Smooth muscle cell (in vitro differentiated cells): ENCODE results near the gene AKIP1. TPM values are rescaled to one million over a fixed set of nuclear protein-coding genes. Genes with fewer than 3 reads are reported as not detected.
"Not testable (repeated sequence)": the region's sequence is repeated elsewhere in the genome, so short reads cannot be mapped to it uniquely, and the experiment has no call there.

Experiments
- DNase-seq: peaks from one replicate; lab custom pipeline; 2025; ENCODE audit not compliant: unreplicated experiment; lab: John Stamatoyannopoulos, UW
- H2AFZ ChIP-seq: fragments of 200-600 bp; sonication (generic); 2 replicates; pipeline ENCODE4 v1.6.0; 2016; ENCODE audit warnings: antibody characterized with exemption, low read depth, mild to moderate bottlenecking
- H3F3A ChIP-seq: fragments of 200-600 bp; sonication (generic); 2 replicates; pipeline ENCODE4 v1.6.0; 2017; ENCODE audit warnings: antibody characterized with exemption, low read depth
- H3K27ac ChIP-seq: fragments of 200-600 bp; sonication (generic); 2 replicates; pipeline ENCODE4 v1.5.1; 2016; ENCODE audit warnings: low read depth, mild to moderate bottlenecking
- H3K27me3 ChIP-seq: fragments of 200-600 bp; sonication (generic); 2 replicates; pipeline ENCODE4 v1.6.1; 2016; ENCODE audit warnings: low read depth, mild to moderate bottlenecking
- H3K36me3 ChIP-seq: fragments of 200-600 bp; sonication (generic); 2 replicates; pipeline ENCODE4 v1.5.1; 2016; ENCODE audit warnings: low read depth
- H3K4me1 ChIP-seq: fragments of 200-600 bp; sonication (generic); 2 replicates; pipeline ENCODE4 v1.5.1; 2016; ENCODE audit warnings: low read depth
- H3K4me2 ChIP-seq: fragments of 200-600 bp; sonication (generic); 2 replicates; pipeline ENCODE4 v1.6.0; 2016; ENCODE audit warnings: mild to moderate bottlenecking
- H3K4me3 ChIP-seq: fragments of 200-600 bp; sonication (generic); 2 replicates; pipeline ENCODE4 v1.5.1; 2016; ENCODE audit warnings: mild to moderate bottlenecking
- H3K79me2 ChIP-seq: fragments of 200-600 bp; sonication (generic); 2 replicates; pipeline ENCODE4 v1.6.0; 2016; ENCODE audit warnings: low read depth, mild to moderate bottlenecking
- H3K9ac ChIP-seq: fragments of 200-600 bp; sonication (generic); 2 replicates; pipeline ENCODE4 v1.6.0; 2016; ENCODE audit warnings: low read depth
- H3K9me3 ChIP-seq: fragments of 200-600 bp; sonication (generic); replicated peaks from 2 replicates; pipeline ENCODE4 v1.5.1; 2016; ENCODE audit warnings: low read depth
- H4K20me1 ChIP-seq: fragments of 200-600 bp; sonication (generic); 2 replicates; pipeline ENCODE4 v1.6.0; 2016; ENCODE audit warnings: low read depth
- WGBS: methylation state at CpG from one replicate; pipeline ENCODE4 v1.1.7; 2016; ENCODE audit warnings: low lambda C conversion rate; 5-methylcytosine and 5-hydroxymethylcytosine counted together
- polyA plus RNA-seq: library from polyadenylated mRNA; unstranded; fragments of >200 nt; fragmentation: Nextera tagmentation; extraction: Ambion mirVana; gene quantifications from 2 replicates; pipeline ENCODE4 v1.2.1, GENCODE V29; 2016
- total RNA-seq: library from RNA; depleted of rRNA; stranded (reverse); fragments of >200 nt; gene quantifications from 2 replicates; pipeline ENCODE4 v1.2.3, GENCODE V29; 2014
- TF ChIP-seq, protein P1 (sequence below): fragments of 200-600 bp; sonication (generic); IDR thresholded peaks from 2 replicates; pipeline ENCODE4 v1.5.1; 2017; ENCODE audit warnings: borderline replicate concordance, mild to moderate bottlenecking, antibody characterized with exemption; ENCODE audit not compliant: insufficient read depth, poor library complexity, severe bottlenecking

The AKIP1 gene
- total and polyA plus RNA-seq, 2 experiments from 2014 or later = 28.1 to 59.5 TPM

- no peak within 1 kb of the TSS for H2AFZ ChIP-seq
- H3K27me3 ChIP-seq = no peaks in the 10 kb centered on the region
- TF ChIP-seq, protein P1, sequence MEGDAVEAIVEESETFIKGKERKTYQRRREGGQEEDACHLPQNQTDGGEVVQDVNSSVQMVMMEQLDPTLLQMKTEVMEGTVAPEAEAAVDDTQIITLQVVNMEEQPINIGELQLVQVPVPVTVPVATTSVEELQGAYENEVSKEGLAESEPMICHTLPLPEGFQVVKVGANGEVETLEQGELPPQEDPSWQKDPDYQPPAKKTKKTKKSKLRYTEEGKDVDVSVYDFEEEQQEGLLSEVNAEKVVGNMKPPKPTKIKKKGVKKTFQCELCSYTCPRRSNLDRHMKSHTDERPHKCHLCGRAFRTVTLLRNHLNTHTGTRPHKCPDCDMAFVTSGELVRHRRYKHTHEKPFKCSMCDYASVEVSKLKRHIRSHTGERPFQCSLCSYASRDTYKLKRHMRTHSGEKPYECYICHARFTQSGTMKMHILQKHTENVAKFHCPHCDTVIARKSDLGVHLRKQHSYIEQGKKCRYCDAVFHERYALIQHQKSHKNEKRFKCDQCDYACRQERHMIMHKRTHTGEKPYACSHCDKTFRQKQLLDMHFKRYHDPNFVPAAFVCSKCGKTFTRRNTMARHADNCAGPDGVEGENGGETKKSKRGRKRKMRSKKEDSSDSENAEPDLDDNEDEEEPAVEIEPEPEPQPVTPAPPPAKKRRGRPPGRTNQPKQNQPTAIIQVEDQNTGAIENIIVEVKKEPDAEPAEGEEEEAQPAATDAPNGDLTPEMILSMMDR = no peak
These were observed 21.7 kb downstream of the AKIP1 start, which contains the start of gene C11orf16 for GRCh38 chr11:8932564-8933180. Gene C11orf16 (minus strand): TSS chr11:8932947. CDS start chr11:8932308, 639 bp downstream.

DNA sequence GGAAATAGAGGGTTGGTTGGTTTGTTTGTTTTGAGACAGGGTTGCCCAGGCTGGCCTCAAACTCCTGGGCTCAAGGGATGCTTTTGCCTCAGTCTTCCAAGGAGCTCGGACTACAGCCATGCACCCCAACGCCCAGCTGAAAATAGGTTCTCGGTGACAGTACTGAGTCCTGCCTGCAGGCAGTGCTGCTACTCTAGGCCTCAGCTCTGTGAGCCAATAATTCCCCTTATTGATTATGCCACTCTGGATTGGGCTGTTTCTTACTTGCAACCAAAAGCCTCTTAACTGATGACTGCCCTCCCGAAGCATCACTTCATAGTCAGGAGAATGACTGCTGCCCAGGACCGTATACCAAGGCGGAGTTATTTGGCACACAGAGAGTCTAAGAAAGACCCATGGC lies 22.9 kb downstream of the AKIP1 start:
- H3K4me1 ChIP-seq = peaks cover 5% of the 10 kb centered on the region
- H3K27ac ChIP-seq = peak overlapping the region; percentile 95
- H4K20me1 ChIP-seq = no peaks in the 10 kb centered on the region
- H3K27me3 ChIP-seq = no peaks in the 10 kb centered on the region
- peaks cover 17% of the 10 kb centered on the region for H3F3A ChIP-seq
- no peak overlapping the region for H3K4me3 ChIP-seq
- peak overlapping the region; percentile 82 for H3K4me2 ChIP-seq
- TF ChIP-seq, protein P1 = no peak
- 87% methylated on average over 6 of the region's 6 CpGs for WGBS
- no peak overlapping the region for H2AFZ ChIP-seq
- no peaks in the 10 kb centered on the region for H3K36me3 ChIP-seq
- no peaks in the 10 kb centered on the region for H3K9me3 ChIP-seq
- H3K9ac ChIP-seq = no peak overlapping the region
- no peak for DNase-seq
- H3K79me2 ChIP-seq = no peaks in the 10 kb centered on the region

More at GRCh38 chr11:8932564-8933180, 21.7 kb downstream of the AKIP1 start, which contains the start of gene C11orf16:
- H4K20me1 ChIP-seq = no peaks in the 10 kb centered on the region
- no peaks in the 10 kb centered on the region for H3K79me2 ChIP-seq
- H3K27ac ChIP-seq = no peak within 1 kb of the TSS
- H3K4me3 ChIP-seq = no peak within 1 kb of the TSS
- peaks cover 17% of the 10 kb centered on the region for H3F3A ChIP-seq
- no peak within 1 kb of the TSS for H3K9ac ChIP-seq
- no peaks in the 10 kb centered on the region for H3K36me3 ChIP-seq
- H3K4me2 ChIP-seq = no peak within 1 kb of the TSS
- 84% methylated on average over 12 of the region's 12 CpGs for WGBS
- DNase-seq = no peak
- H3K9me3 ChIP-seq = no peaks in the 10 kb centered on the region
- peaks cover 4% of the 10 kb centered on the region for H3K4me1 ChIP-seq

- TF ChIP-seq, protein P1 = no peak
- H2AFZ ChIP-seq = peak overlapping the region; percentile 66
- H3K79me2 ChIP-seq = no peaks in the 10 kb centered on the region
- H4K20me1 ChIP-seq = no peaks in the 10 kb centered on the region
- H3K4me1 ChIP-seq = peaks cover 7% of the 10 kb centered on the region
- H3K4me2 ChIP-seq = peak overlapping the region; percentile 82
- no peaks in the 10 kb centered on the region for H3K27me3 ChIP-seq
- no peak for DNase-seq
- WGBS = 13% methylated on average over 14 of the region's 14 CpGs
- H3K9me3 ChIP-seq = no peaks in the 10 kb centered on the region
- peak overlapping the region; percentile 95 for H3K27ac ChIP-seq
- peak overlapping the region; percentile 31 for H3K4me3 ChIP-seq
- peaks cover 17% of the 10 kb centered on the region for H3F3A ChIP-seq
- peak overlapping the region; percentile 76 for H3K9ac ChIP-seq
- no peaks in the 10 kb centered on the region for H3K36me3 ChIP-seq
These were observed 23.9 kb downstream of the AKIP1 start for GRCh38 chr11:8934742-8935488.

GRCh38 chr11:8935789-8936188 lies 24.8 kb downstream of the AKIP1 start:
- not testable (repeated sequence) for DNase-seq, H3K4me3 ChIP-seq, H3K79me2 ChIP-seq, H3K4me1 ChIP-seq, H2AFZ ChIP-seq, H3K9me3 ChIP-seq, H3K36me3 ChIP-seq, H4K20me1 ChIP-seq, H3K27me3 ChIP-seq
- 100% methylated on average over 2 of the region's 2 CpGs for WGBS
- Histone ChIP-seq H3F3A (peaks cover 17% of the 10 kb centered on the region), H3K27ac (peak overlapping the region; percentile 95), H3K4me2 (peak overlapping the region; percentile 82), H3K9ac (peak overlapping the region; percentile 76)
